ENCODE measurements around the gene NUCB2.

NUCB2 gene

GRCh38 chr11:17333799-17334586 lies 57.5 kb downstream of the NUCB2 start:
- DNase-seq (ENCODE audit: low read depth, low spot score), result no peak

GRCh38 chr11:17343257-17343656 lies 66.7 kb downstream of the NUCB2 start:
- DNase-seq (ENCODE audit: low read depth, low spot score), result no peak

- DNase-seq (ENCODE audit: low read depth, low spot score), result no peak
Observed at GRCh38 chr11:17343907-17344306, 67.4 kb downstream of the NUCB2 start.

GRCh38 chr11:17347676-17348075 lies 71.1 kb downstream of the NUCB2 start:
- DNase-seq (ENCODE audit: low read depth, low spot score), result no peak

GRCh38 chr11:17350455-17351171 lies 74.1 kb downstream of the NUCB2 start:
- no peak for DNase-seq (ENCODE audit: low read depth, low spot score)

GRCh38 chr11:17351172-17351509 lies 74.6 kb downstream of the NUCB2 start:
- no peak for DNase-seq (ENCODE audit: low read depth, low spot score)

- no peak for DNase-seq (ENCODE audit: low read depth, low spot score)
Observed at GRCh38 chr11:17351510-17352176, 75.1 kb downstream of the NUCB2 start, which contains the start of gene NCR3LG1. NCR3LG1 (plus strand) TSS chr11:17351800; CDS start chr11:17351970, 170 bp downstream.

GRCh38 chr11:17352950-17353820 lies 76.6 kb downstream of the NUCB2 start:
- DNase-seq (ENCODE audit: low read depth, low spot score), result no peak

- DNase-seq (ENCODE audit: low read depth, low spot score), result no peak
Observed at GRCh38 chr11:17353821-17354600, 77.5 kb downstream of the NUCB2 start.

GRCh38 chr11:17354601-17354991 lies 78.1 kb downstream of the NUCB2 start:
- no peak for DNase-seq (ENCODE audit: low read depth, low spot score)

- no peak for DNase-seq (ENCODE audit: low read depth, low spot score)
Observed at GRCh38 chr11:17366495-17366894, 90.0 kb downstream of the NUCB2 start.

- no peak for DNase-seq (ENCODE audit: low read depth, low spot score)
Observed at GRCh38 chr11:17368551-17368950, 92.0 kb downstream of the NUCB2 start.

- no peak for DNase-seq (ENCODE audit: low read depth, low spot score)
Observed at GRCh38 chr11:17369094-17369493, 92.6 kb downstream of the NUCB2 start.

GRCh38 chr11:17369684-17370243 lies 93.2 kb downstream of the NUCB2 start:
- DNase-seq (ENCODE audit: low read depth, low spot score), result no peak

GRCh38 chr11:17371614-17372013 lies 95.1 kb downstream of the NUCB2 start:
- DNase-seq (ENCODE audit: low read depth, low spot score), result no peak

GRCh38 chr11:17375547-17375946 lies 99.0 kb downstream of the NUCB2 start:
- no peak for DNase-seq (ENCODE audit: low read depth, low spot score)

- DNase-seq (ENCODE audit: low read depth, low spot score), result no peak
Observed at GRCh38 chr11:17376493-17376892, 100.0 kb downstream of the NUCB2 start.

- DNase-seq (ENCODE audit: low read depth, low spot score), result no peak
Observed at GRCh38 chr11:17378655-17379054, 102.1 kb downstream of the NUCB2 start.

- DNase-seq (ENCODE audit: low read depth, low spot score), result no peak
Observed at GRCh38 chr11:17379383-17380180, 103.0 kb downstream of the NUCB2 start.

- DNase-seq (ENCODE audit: low read depth, low spot score), result no peak
Observed at GRCh38 chr11:17381156-17381555, 104.6 kb downstream of the NUCB2 start.

Measured in smooth muscle cell of the brain vasculature (primary cell).